Cardiac fibroblast (primary cell): Measurements from ENCODE around the gene FGF21.
"Not testable (repeated sequence)": the region's sequence is repeated elsewhere in the genome, so short reads cannot be mapped to it uniquely, and the experiment has no call there.

Experiments
- DNase-seq, 2 donors: peaks; one replicate each; pipeline versions ENCODE4 v3.0.0 to v3.0.0-alpha.2; 2010; ENCODE audit warnings: low read depth in 2 of 2
- H3K4me3 ChIP-seq, 2 donors: replicated peaks in 1 of 2; 1 replicate in 1 of 2; 2 replicates in 1 of 2; pipeline ENCODE4 v1.5.1; 2011; ENCODE audit warnings: low read depth in 2 of 2, low read length in 2 of 2, mild to moderate bottlenecking in 2 of 2, moderate library complexity in 1 of 2
- CTCF ChIP-seq: IDR thresholded peaks from one replicate; pipeline ENCODE4 v1.5.1; 2011; ENCODE audit warnings: low read depth, mild to moderate bottlenecking, low read length, inconsistent platforms

The FGF21 gene

GRCh38 chr19:48779636-48780035, 24.3 kb downstream of the FGF21 start:
- no peak overlapping the region for H3K4me3 ChIP-seq
- TF ChIP-seq CTCF, result no peak
- DNase-seq, result no peak

GRCh38 chr19:48780631-48781391, 25.5 kb downstream of the FGF21 start:
- TF ChIP-seq CTCF, result no peak
- H3K4me3 ChIP-seq, result no peak overlapping the region
- peak; percentile 62 to 73 for DNase-seq

- TF ChIP-seq CTCF, result no peak
- DNase-seq, result peak in 1 of 2 donors; percentile 52
- no peak overlapping the region for H3K4me3 ChIP-seq
Observed at GRCh38 chr19:48784527-48784926, 29.2 kb downstream of the FGF21 start.

GRCh38 chr19:48786422-48786821, 31.1 kb downstream of the FGF21 start:
- DNase-seq, H3K4me3 ChIP-seq: not testable (repeated sequence)

- DNase-seq, result not testable (repeated sequence)
Observed at GRCh38 chr19:48787331-48787730, 32.0 kb downstream of the FGF21 start.

GRCh38 chr19:48793271-48793670, 37.9 kb downstream of the FGF21 start:
- no peak overlapping the region for H3K4me3 ChIP-seq
- DNase-seq, result no peak
- TF ChIP-seq CTCF, result no peak

More at GRCh38 chr19:48787331-48787730, 32.0 kb downstream of the FGF21 start:
- H3K4me3 ChIP-seq, result not testable (repeated sequence)

GRCh38 chr19:48794291-48794690, 39.0 kb downstream of the FGF21 start:
- TF ChIP-seq CTCF, result no peak
- no peak overlapping the region for H3K4me3 ChIP-seq
- DNase-seq, result no peak

GRCh38 chr19:48795055-48795684, 39.8 kb downstream of the FGF21 start:
- H3K4me3 ChIP-seq, result peak overlapping the region; percentile 47 to 49
- peak; percentile 89 for TF ChIP-seq CTCF
- DNase-seq, result peak; percentile 94 to 96
